Measurements from ENCODE around the gene SORCS2. TPM values are rescaled to one million over a fixed set of nuclear protein-coding genes. Genes with fewer than 3 reads are reported as not detected.

Gene SORCS2
- total and polyA plus RNA-seq, 2 donors (not counting 1 experiment from before 2014, with no cell fraction given) = not detected

GRCh38 chr4:7526491-7526890 is 334.2 kb downstream of the SORCS2 start:
- Mint-ChIP-seq H3K27ac (no peak overlapping the region), H3K27me3 (peaks cover 22% of the 10 kb centered on the region)
- ATAC-seq (ENCODE audit: low read depth) = no peak

More at GRCh38 chr4:7526491-7526890, 334.2 kb downstream of the SORCS2 start:
- no peaks in the 10 kb centered on the region for H4K20me1 ChIP-seq (ENCODE audit: control insufficient read depth, insufficient read depth, low read length, poor library complexity, severe bottlenecking)
- H2AFZ ChIP-seq (ENCODE audit: insufficient read depth, low read depth, low read length, poor library complexity, severe bottlenecking) = no peak overlapping the region
- Mint-ChIP-seq H3K4me3 (no peak overlapping the region), H3K9me3 (ENCODE audit: insufficient read depth) (no peaks in the 10 kb centered on the region), H3K4me1 (no peaks in the 10 kb centered on the region)
- ChIA-PET CTCF (no interaction called here), POLR2A (no interaction called here)
- 86% methylated on average over 7 of the region's 13 CpGs for WGBS (ENCODE audit: insufficient coverage)
- H3K27ac ChIP-seq (ENCODE audit: low read length in 2 of 2) = no peak overlapping the region
- no peak overlapping the region for H3K4me3 ChIP-seq (ENCODE audit: control extremely low read depth in 1 of 5, extremely low read depth in 1 of 5, insufficient read depth in 1 of 5, low read depth in 2 of 5, low read length in 4 of 5)
- no peak overlapping the region for H3K4me2 ChIP-seq (replicated peaks; ENCODE audit: low read depth, low read length, poor library complexity, severe bottlenecking)
- peaks cover 0 to 8% (median 0%) of the 10 kb centered on the region in 3 donors for H3K9me3 ChIP-seq (ENCODE audit: control extremely low read depth in 1 of 3, control insufficient read depth in 2 of 3, insufficient read depth in 1 of 3, low read length in 2 of 3)
- no peaks in the 10 kb centered on the region for H3K4me1 ChIP-seq (ENCODE audit: control insufficient read depth in 2 of 2, insufficient read depth in 2 of 2, low read length in 2 of 2)
- intact Hi-C loops (cut with micrococcal nuclease) = no loop called here
- TF ChIP-seq EZH2 (IDR thresholded peaks at IDR 0.05; ENCODE audit: borderline replicate concordance, insufficient read depth, low read depth, low read length, poor library complexity, severe bottlenecking) (no peak), CTCF (IDR thresholded peaks at IDR 0.05) (no peak)
- DNase-seq = no peak
- no peaks in the 10 kb centered on the region for H3K79me2 ChIP-seq (ENCODE audit: control insufficient read depth, insufficient read depth, low read length)
- H3K9ac ChIP-seq (ENCODE audit: low read length) = no peak overlapping the region
- peaks cover 0 to 6% (median 0%) of the 10 kb centered on the region in 4 experiments for H3K27me3 ChIP-seq (replicated peaks in 1 of 4; ENCODE audit: control extremely low read depth in 1 of 4, control insufficient read depth in 3 of 4, insufficient read depth in 4 of 4, low read length in 3 of 4)
- no peaks in the 10 kb centered on the region for H3K36me3 ChIP-seq (replicated peaks in 1 of 2; ENCODE audit: control extremely low read depth in 1 of 2, control insufficient read depth in 1 of 2, extremely low read depth in 1 of 2, insufficient read depth in 2 of 2, low read length in 1 of 2)
